ENCODE data around the gene OR5H2.

- TF ChIP-seq CTCF (conservative IDR thresholded peaks at IDR 0.05 in 1 of 2, IDR thresholded peaks at IDR 0.05 in 1 of 2; ENCODE audit: low read depth in 1 of 2, low read length in 2 of 2) (no peak), EZH2 (IDR thresholded peaks at IDR 0.05; ENCODE audit: low read length, missing control alignments) (no peak)
Observed at GRCh38 chr3:98263944-98264343, 18.4 kb upstream of the OR5H2 start, which contains the start of gene OR5H6.

All from fibroblast of lung (primary cell).